GM21576 (cell line): ENCODE data around the gene TREX2.

Source experiments
- ATAC-seq: cut with Tn5 transposase; IDR thresholded peaks from one replicate; pipeline ENCODE4 v1.9.1; 2021; ENCODE audit warnings: mild to moderate bottlenecking, moderate library complexity; ENCODE audit not compliant: unreplicated experiment

The TREX2 gene

GRCh38 chrX:153457136-153457825 is 11.4 kb upstream of the TREX2 start:
- no peak for ATAC-seq

GRCh38 chrX:153456704-153457103 is 10.8 kb upstream of the TREX2 start:
- no peak for ATAC-seq

- no peak for ATAC-seq
Observed at GRCh38 chrX:153456161-153456560, 10.3 kb upstream of the TREX2 start.

- ATAC-seq: no peak
Observed at GRCh38 chrX:153455571-153455970, 9.7 kb upstream of the TREX2 start.

GRCh38 chrX:153454901-153455550 is 9.2 kb upstream of the TREX2 start:
- no peak for ATAC-seq

- ATAC-seq: no peak
Observed at GRCh38 chrX:153450949-153451277, 5.1 kb upstream of the TREX2 start.

GRCh38 chrX:153450114-153450948 is 4.5 kb upstream of the TREX2 start:
- ATAC-seq: no peak

- no peak for ATAC-seq
Observed at GRCh38 chrX:153449368-153450113, 3.7 kb upstream of the TREX2 start.

GRCh38 chrX:153448556-153449367 is 2.9 kb upstream of the TREX2 start:
- no peak for ATAC-seq

- ATAC-seq: no peak
Observed at GRCh38 chrX:153447581-153447960, 1.7 kb upstream of the TREX2 start.

GRCh38 chrX:153446950-153447580 is 1.2 kb upstream of the TREX2 start:
- no peak for ATAC-seq

- no peak for ATAC-seq
Observed at GRCh38 chrX:153446636-153446936, 730 bp upstream of the TREX2 start.

GRCh38 chrX:153445106-153445855 is 575 bp downstream of the TREX2 start:
- ATAC-seq: no peak

- ATAC-seq: no peak
Observed at GRCh38 chrX:153444333-153445011, 1.4 kb downstream of the TREX2 start.

- ATAC-seq: no peak
Observed at GRCh38 chrX:153443476-153444332, 2.2 kb downstream of the TREX2 start.

- no peak for ATAC-seq
Observed at GRCh38 chrX:153442463-153442862, 3.4 kb downstream of the TREX2 start.

GRCh38 chrX:153441981-153442380 is 3.9 kb downstream of the TREX2 start:
- no peak for ATAC-seq

GRCh38 chrX:153441296-153441695 is 4.6 kb downstream of the TREX2 start:
- ATAC-seq: no peak
